Measurements from ENCODE around the gene MSI2.

GRCh38 chr17:57246257-57246656 lies 10.1 kb upstream of the MSI2 start:
- no peak for TF ChIP-seq CTCF (IDR thresholded peaks at IDR 0.05; ENCODE audit: extremely low read depth in 1 of 2, insufficient read depth in 1 of 2, low read depth in 1 of 2, low read length in 2 of 2)
- no peak for TF ChIP-seq POLR2A (IDR thresholded peaks at IDR 0.05; ENCODE audit: low read depth, low read length)
- TF ChIP-seq POLR2AphosphoS5 (IDR thresholded peaks at IDR 0.05; ENCODE audit: insufficient read depth, low read depth, low read length), result no peak
- TF ChIP-seq MAX (IDR thresholded peaks at IDR 0.05; ENCODE audit: insufficient read depth, insufficient read length), result no peak
- no peak for TF ChIP-seq EZH2 (IDR thresholded peaks at IDR 0.05; ENCODE audit: borderline replicate concordance, low read depth, low read length, severe bottlenecking)
- TF ChIP-seq JUN (IDR thresholded peaks at IDR 0.05; ENCODE audit: borderline replicate concordance, insufficient read depth, insufficient read length, low read depth), result no peak
- no peak for TF ChIP-seq MYC (IDR thresholded peaks at IDR 0.05; ENCODE audit: low read depth, low read length)

All from endothelial cell of umbilical vein (primary cell).